Mammary epithelial cell (primary cell): Measurements from ENCODE around the gene FBXO42.

Experiments
- EZH2 ChIP-seq: IDR thresholded peaks from 2 replicates; pipeline ENCODE4 v1.6.1; 2012; ENCODE audit warnings: low read length, inconsistent platforms, borderline replicate concordance
- TF ChIP-seq, protein P1 (sequence below), 2 donors: IDR thresholded peaks in 1 of 2; conservative IDR thresholded peaks in 1 of 2; 2 replicates each; pipeline ENCODE4 v1.5.1; 2011 to 2012; ENCODE audit warnings: inconsistent platforms in 2 of 2, low read length in 2 of 2, mild to moderate bottlenecking in 2 of 2, control low read depth in 1 of 2, low read depth in 1 of 2; ENCODE audit not compliant: insufficient read depth in 1 of 2; ENCODE audit errors: extremely low read depth in 1 of 2

DNA sequence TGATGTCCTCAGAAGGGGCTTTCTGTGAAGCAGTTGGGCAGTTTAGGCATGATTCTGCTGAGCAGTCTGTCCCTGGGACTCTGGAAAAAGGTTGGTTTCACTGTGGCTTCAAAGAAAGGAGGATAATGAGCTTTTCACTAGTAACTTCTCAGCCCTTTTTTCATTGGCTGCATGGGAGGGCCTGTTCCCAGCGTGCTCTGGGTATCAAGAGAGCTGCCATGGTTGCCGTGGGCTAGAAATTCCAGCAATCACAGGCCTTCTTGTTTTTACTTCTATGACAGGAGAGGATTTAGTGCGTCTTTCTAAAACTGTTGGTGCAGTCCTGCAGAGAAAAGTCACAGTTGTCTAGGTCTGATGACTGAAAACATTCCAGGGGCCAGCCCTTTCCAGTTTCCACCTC is 22.0 kb upstream of the FBXO42 start:
- TF ChIP-seq, protein P1, sequence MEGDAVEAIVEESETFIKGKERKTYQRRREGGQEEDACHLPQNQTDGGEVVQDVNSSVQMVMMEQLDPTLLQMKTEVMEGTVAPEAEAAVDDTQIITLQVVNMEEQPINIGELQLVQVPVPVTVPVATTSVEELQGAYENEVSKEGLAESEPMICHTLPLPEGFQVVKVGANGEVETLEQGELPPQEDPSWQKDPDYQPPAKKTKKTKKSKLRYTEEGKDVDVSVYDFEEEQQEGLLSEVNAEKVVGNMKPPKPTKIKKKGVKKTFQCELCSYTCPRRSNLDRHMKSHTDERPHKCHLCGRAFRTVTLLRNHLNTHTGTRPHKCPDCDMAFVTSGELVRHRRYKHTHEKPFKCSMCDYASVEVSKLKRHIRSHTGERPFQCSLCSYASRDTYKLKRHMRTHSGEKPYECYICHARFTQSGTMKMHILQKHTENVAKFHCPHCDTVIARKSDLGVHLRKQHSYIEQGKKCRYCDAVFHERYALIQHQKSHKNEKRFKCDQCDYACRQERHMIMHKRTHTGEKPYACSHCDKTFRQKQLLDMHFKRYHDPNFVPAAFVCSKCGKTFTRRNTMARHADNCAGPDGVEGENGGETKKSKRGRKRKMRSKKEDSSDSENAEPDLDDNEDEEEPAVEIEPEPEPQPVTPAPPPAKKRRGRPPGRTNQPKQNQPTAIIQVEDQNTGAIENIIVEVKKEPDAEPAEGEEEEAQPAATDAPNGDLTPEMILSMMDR (conservative IDR thresholded peaks at IDR 0.05 in 1 of 2, IDR thresholded peaks at IDR 0.05 in 1 of 2; ENCODE audit: extremely low read depth in 1 of 2, insufficient read depth in 1 of 2, low read depth in 1 of 2, low read length in 2 of 2), result no peak
- TF ChIP-seq EZH2, result no peak
